Mesendoderm (in vitro differentiated cells): ENCODE results near the gene DGCR2.

ENCODE experiments used
- DNase-seq: peaks from one replicate; pipeline ENCODE4 v3.0.0; 2013
- H2AK5ac ChIP-seq: 2 replicates; pipeline ENCODE4 v1.6.1; 2013; ENCODE audit warnings: low read length, inconsistent platforms
- H2BK120ac ChIP-seq: 2 replicates; pipeline ENCODE4 v1.6.1; 2013; ENCODE audit warnings: low read depth, mild to moderate bottlenecking, low read length, moderate library complexity, mixed read lengths
- H2BK15ac ChIP-seq: replicated peaks from 2 replicates; pipeline ENCODE4 v1.6.1; 2013; ENCODE audit warnings: low read depth, mild to moderate bottlenecking, moderate library complexity
- H2BK5ac ChIP-seq: 2 replicates; pipeline ENCODE4 v1.6.1; 2013; ENCODE audit warnings: low read length, inconsistent platforms
- H3K18ac ChIP-seq: 2 replicates; pipeline ENCODE4 v1.6.1; 2013; ENCODE audit warnings: mild to moderate bottlenecking, low read length, mixed read lengths
- H3K23ac ChIP-seq: one replicate; pipeline ENCODE4 v1.6.1; 2013; ENCODE audit warnings: low read length
- H3K27ac ChIP-seq: 2 replicates; pipeline ENCODE4 v1.5.1; 2013; ENCODE audit warnings: low read depth, mild to moderate bottlenecking, inconsistent platforms, low read length, moderate library complexity
- H3K27me3 ChIP-seq: 2 replicates; pipeline ENCODE4 v1.6.1; 2013; ENCODE audit warnings: low read length, control low read depth, mild to moderate bottlenecking, inconsistent platforms; ENCODE audit not compliant: insufficient read depth, poor library complexity
- H3K36me3 ChIP-seq: 2 replicates; pipeline ENCODE4 v1.6.1; 2013; ENCODE audit warnings: low read length, inconsistent platforms; ENCODE audit not compliant: control insufficient read depth, insufficient read depth
- H3K4ac ChIP-seq: one replicate; pipeline ENCODE4 v1.6.1; 2013; ENCODE audit warnings: low read depth, mild to moderate bottlenecking, low read length, moderate library complexity
- H3K4me1 ChIP-seq: 2 replicates; pipeline ENCODE4 v1.6.1; 2013; ENCODE audit warnings: low read depth, low read length, inconsistent platforms; ENCODE audit not compliant: control insufficient read depth
- H3K4me2 ChIP-seq: 2 replicates; pipeline ENCODE4 v1.6.1; 2013; ENCODE audit warnings: low read length
- H3K4me3 ChIP-seq: 2 replicates; pipeline ENCODE4 v1.5.1; 2013; ENCODE audit warnings: mild to moderate bottlenecking, low read length
- H3K56ac ChIP-seq: one replicate; pipeline ENCODE4 v1.6.1; 2013; ENCODE audit warnings: low read length
- H3K79me1 ChIP-seq: 2 replicates; pipeline ENCODE4 v1.6.1; 2013; ENCODE audit warnings: low read length, inconsistent platforms
- H3K79me2 ChIP-seq: 2 replicates; pipeline ENCODE4 v1.6.1; 2013; ENCODE audit warnings: mild to moderate bottlenecking, low read length; ENCODE audit not compliant: control insufficient read depth, insufficient read depth
- H3K9ac ChIP-seq: 2 replicates; pipeline ENCODE4 v1.6.1; 2013; ENCODE audit warnings: low read length, inconsistent platforms
- H4K5ac ChIP-seq: one replicate; pipeline ENCODE4 v1.6.1; 2013; ENCODE audit warnings: low read length
- H4K8ac ChIP-seq: one replicate; pipeline ENCODE4 v1.6.1; 2013; ENCODE audit warnings: low read depth, mild to moderate bottlenecking, control low read depth, low read length, moderate library complexity
- WGBS: extraction: QIAGEN DNeasy Blood & Tissue Kit; methylation state at CpG from one replicate; pipeline ENCODE4 v1.1.7; 2013; ENCODE audit warnings: low lambda C conversion rate, missing lambda C conversion rate; ENCODE audit not compliant: insufficient coverage; ENCODE audit errors: extremely low coverage; 5-methylcytosine and 5-hydroxymethylcytosine counted together

DGCR2 gene

DNA sequence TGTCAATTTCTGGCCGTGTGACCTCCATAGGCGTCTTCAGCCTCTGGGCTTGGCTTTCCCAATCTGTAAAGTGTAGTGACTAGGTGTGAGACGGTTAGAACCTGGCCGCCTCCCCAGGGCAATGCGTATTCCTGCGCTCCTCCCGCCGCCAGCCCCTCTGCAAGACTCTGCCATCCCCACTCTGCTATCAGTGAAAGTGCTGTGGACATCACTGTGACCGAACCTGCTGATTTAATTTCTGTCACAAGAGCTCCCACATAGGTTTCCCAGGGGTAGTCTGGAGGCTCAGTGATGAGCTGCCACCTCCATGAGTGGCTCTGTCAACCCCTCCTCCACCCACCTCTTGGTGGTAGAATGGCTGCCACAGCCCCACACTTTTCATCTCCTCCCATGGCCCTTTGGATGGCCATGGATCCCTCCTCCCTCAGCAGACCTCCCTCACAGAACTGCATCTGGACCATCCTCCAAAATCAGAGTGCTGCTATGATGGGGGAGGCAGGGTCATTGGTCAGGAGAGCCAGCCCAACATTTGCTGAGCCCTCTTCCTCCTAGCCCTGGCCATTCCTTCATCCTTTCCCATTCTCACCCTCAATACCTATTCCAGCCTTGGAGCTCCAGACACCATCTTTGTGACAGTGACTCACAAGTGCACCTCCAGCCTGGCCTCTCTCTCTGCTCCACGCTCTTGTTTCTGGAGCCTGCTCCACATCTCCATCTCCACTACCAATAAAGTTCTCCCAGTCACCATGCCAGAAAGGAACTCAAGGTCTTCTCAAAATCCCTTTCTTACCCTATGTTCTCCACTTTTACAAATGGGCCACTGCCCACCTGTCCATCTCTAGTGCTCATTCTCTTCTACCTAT lies 29.3 kb upstream of the DGCR2 start:
- Histone ChIP-seq H3K56ac (no peak overlapping the region), H3K18ac (no peak overlapping the region)

DNA sequence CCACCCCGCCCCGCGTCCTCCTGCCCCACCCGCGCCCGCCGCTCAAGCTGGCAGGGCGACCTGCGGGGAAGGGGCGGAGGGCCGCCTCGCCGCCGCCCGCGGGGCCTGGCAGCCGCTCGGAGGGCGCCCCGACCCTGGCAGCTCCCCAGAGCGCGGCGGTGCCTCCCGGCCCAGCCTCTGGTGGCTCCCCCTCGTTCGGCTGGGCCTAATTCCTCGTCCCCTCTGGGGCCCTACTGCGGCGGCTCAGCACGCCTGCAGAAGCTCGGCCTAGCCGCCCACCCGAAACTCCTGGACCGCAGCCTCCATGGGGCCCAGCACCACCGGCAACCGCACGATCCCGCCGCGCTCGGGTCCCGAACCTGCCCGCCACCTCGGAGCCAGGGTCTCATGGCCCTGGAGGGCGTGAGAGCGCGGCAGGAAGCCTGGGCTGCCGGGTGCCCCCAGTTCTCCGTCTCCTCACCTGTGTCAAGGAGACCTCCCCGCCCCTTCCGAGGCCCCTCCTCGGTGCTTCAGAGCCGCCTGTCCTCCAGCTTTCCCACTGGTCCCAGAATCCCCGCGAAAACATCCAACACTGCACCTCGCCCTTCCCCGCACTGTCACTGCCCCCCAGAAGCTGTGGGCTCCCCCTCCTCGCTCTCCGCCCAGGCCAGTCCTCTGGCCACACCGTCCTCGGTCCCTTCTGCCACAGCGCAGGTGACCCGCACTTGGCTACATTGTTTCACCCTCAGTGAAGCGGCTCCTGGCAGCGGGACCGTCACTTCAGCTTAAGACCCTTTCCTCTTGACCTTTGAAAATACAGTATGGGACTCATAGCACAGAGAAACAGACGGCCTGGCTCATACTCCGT lies 28.5 kb upstream of the DGCR2 start:
- peaks cover 45% of the 10 kb centered on the region for H3K27me3 ChIP-seq
- H4K5ac ChIP-seq = no peak overlapping the region
- H3K4me1 ChIP-seq = no peaks in the 10 kb centered on the region

More for the DNA sequence above, 29.3 kb upstream of the DGCR2 start:
- Histone ChIP-seq H4K8ac (no peak overlapping the region), H3K79me2 (no peaks in the 10 kb centered on the region), H4K5ac (no peak overlapping the region), H3K23ac (peak overlapping the region; percentile 80), H3K4me3 (no peak overlapping the region), H2BK5ac (no peak overlapping the region), H3K27me3 (peaks cover 45% of the 10 kb centered on the region), H2BK15ac (no peak overlapping the region), H3K9ac (no peak overlapping the region), H3K36me3 (no peaks in the 10 kb centered on the region), H2BK120ac (no peak overlapping the region), H2AK5ac (no peak overlapping the region), H3K4ac (no peak overlapping the region), H3K4me1 (no peaks in the 10 kb centered on the region), H3K4me2 (no peak overlapping the region), H3K27ac (no peak overlapping the region), H3K79me1 (no peaks in the 10 kb centered on the region)
- DNase-seq = no peak
- no CpG with 5 or more reads among the region's 10 CpGs for WGBS

DNA sequence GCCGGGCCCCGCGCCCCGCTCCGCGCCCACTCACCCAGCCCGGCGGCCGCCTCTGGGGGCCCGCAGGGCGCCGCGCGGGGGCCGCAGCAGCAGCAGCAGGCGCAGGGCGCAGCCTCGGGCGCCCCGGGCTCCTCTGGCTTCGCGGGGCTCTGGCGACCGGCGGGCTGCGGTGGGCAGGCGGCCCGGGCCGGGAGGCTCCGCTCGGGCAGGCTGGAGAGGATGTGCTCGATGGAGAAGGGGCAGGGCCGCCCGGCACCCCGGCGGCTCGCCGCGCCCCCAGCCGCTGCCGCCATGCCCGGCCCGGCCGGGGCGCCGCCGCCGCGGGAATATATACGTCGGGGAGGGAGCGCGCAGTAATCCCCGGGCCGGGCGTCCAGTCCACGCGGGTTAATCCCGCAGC lies 27.8 kb upstream of the DGCR2 start, which contains the start of gene GSC2:
GSC2 (minus strand) TSS at position 302 of the 400 bp plus-strand sequence; CDS start at position 293, 9 bp downstream.
- H3K36me3 ChIP-seq = no peaks in the 10 kb centered on the region
- peak within 1 kb of the TSS; percentile 36 for H3K4me2 ChIP-seq
- no peak within 1 kb of the TSS for H2BK5ac ChIP-seq
- H3K18ac ChIP-seq = no peak within 1 kb of the TSS
- H2BK15ac ChIP-seq = no peak within 1 kb of the TSS
- H3K27me3 ChIP-seq = peaks cover 45% of the 10 kb centered on the region
- H3K4ac ChIP-seq = no peak within 1 kb of the TSS
- no peaks in the 10 kb centered on the region for H3K79me1 ChIP-seq
- H3K4me3 ChIP-seq = no peak within 1 kb of the TSS
- no peak for DNase-seq
- H3K27ac ChIP-seq = no peak within 1 kb of the TSS
- H2AK5ac ChIP-seq = no peak within 1 kb of the TSS
- peak within 1 kb of the TSS; percentile 56 for H3K56ac ChIP-seq
- H4K8ac ChIP-seq = no peak within 1 kb of the TSS
- H3K23ac ChIP-seq = peak within 1 kb of the TSS; percentile 45
- no CpG with 5 or more reads among the region's 59 CpGs for WGBS
- H4K5ac ChIP-seq = no peak within 1 kb of the TSS
- H3K4me1 ChIP-seq = no peaks in the 10 kb centered on the region
- no peak within 1 kb of the TSS for H2BK120ac ChIP-seq
- no peak within 1 kb of the TSS for H3K9ac ChIP-seq
- no peaks in the 10 kb centered on the region for H3K79me2 ChIP-seq

More for the DNA sequence above, 28.5 kb upstream of the DGCR2 start:
- Histone ChIP-seq H2BK120ac (no peak overlapping the region), H3K79me1 (no peaks in the 10 kb centered on the region), H3K18ac (no peak overlapping the region), H3K23ac (no peak overlapping the region), H3K4ac (no peak overlapping the region), H3K4me2 (no peak overlapping the region), H3K79me2 (no peaks in the 10 kb centered on the region), H3K27ac (no peak overlapping the region), H2BK5ac (no peak overlapping the region), H3K56ac (no peak overlapping the region), H2AK5ac (no peak overlapping the region), H2BK15ac (no peak overlapping the region), H3K36me3 (no peaks in the 10 kb centered on the region), H4K8ac (no peak overlapping the region), H3K9ac (no peak overlapping the region), H3K4me3 (no peak overlapping the region)
- no peak for DNase-seq
- no CpG with 5 or more reads among the region's 68 CpGs for WGBS

DNA sequence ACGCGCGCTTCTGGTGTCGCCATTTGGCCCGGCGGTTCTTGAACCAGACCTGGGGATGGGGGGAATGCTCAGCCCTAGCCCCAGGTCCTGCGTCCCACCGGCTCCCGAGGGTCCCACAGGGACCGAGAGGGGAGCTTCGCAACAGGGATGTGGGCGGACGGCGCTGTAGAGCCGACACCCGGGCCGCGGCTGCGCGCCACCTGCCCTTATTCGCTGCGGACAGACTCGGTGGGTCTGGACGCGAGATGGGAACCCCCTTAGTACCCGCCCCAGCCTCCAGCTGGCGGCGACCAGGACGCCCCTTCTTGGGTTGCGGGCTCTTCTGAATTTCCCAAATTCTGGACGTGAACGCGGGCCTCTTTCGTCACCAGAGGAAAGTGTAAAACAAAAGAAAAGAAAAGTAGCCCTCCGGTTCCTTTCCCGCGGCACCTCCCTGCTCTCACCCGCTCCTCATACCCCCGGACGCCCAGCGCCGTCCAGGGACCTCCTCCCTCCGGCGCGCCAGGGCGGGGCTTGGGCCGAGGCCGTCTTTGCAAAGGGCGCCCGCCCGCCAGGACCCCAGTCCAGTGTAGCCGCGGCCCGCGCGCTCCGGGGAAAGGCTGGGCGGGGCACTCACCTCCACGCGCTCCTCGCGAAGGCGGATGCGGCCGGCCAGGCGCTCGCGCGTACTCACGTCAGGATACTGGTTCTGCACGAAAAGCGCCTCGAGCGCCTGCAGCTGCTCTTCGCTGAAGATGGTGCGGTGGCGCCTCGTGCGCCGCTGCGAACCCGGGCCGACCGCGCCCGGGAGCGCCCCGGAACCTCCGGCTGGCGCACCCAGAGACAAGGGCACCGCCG lies 27.1 kb upstream of the DGCR2 start:
- Histone ChIP-seq H3K23ac (no peak overlapping the region), H3K79me2 (peaks cover under 1% of the 10 kb centered on the region), H3K4me3 (no peak overlapping the region), H3K27ac (no peak overlapping the region), H3K18ac (no peak overlapping the region), H2BK5ac (no peak overlapping the region), H4K5ac (no peak overlapping the region), H2BK15ac (no peak overlapping the region), H2AK5ac (no peak overlapping the region), H3K36me3 (no peaks in the 10 kb centered on the region), H3K9ac (no peak overlapping the region), H3K79me1 (peaks cover under 1% of the 10 kb centered on the region), H4K8ac (no peak overlapping the region), H3K27me3 (peaks cover 45% of the 10 kb centered on the region), H2BK120ac (no peak overlapping the region), H3K4me2 (peak overlapping the region; percentile 36), H3K4ac (no peak overlapping the region), H3K56ac (peak overlapping the region; percentile 56), H3K4me1 (no peaks in the 10 kb centered on the region)
- WGBS = no CpG with 5 or more reads among the region's 92 CpGs
- peak; percentile 31 for DNase-seq

DNA sequence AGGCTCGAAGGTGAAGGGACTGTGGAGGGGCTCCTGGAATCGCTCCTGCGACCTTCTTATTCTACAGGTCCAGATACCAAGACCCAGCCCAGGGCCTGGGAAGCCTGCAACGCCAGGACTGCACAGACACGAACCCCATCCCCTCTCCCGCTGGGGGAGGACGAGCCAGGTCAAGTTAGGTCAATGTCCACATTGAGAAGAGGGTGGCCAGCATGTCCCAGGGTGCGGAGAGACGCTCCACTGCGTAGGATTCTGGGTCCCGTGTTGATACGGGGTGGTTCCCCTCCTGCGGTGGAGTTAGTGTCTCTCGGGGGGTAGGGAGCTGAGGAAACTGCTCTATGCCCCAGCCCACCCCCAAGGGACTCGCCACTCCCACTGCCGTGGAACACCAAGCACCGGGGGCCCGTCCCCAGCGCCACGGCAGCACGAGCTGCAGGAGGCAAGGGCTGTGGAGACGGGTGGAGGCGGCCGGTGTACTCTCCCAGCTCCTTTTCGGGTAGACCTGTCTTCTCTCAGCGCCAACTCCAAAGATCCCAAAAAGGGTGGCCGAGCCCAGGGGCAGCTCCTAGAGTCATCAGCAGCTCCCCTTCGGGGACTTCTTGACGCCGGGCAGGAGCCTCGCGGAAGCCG lies 26.3 kb upstream of the DGCR2 start:
- no CpG with 5 or more reads among the region's 33 CpGs for WGBS
- Histone ChIP-seq H2BK5ac (no peak overlapping the region), H3K4ac (no peak overlapping the region), H4K5ac (no peak overlapping the region), H3K56ac (no peak overlapping the region), H3K4me2 (no peak overlapping the region), H3K79me2 (peaks cover 8% of the 10 kb centered on the region), H3K4me3 (no peak overlapping the region), H3K27ac (no peak overlapping the region), H3K36me3 (no peaks in the 10 kb centered on the region), H3K27me3 (peaks cover 45% of the 10 kb centered on the region), H4K8ac (no peak overlapping the region), H3K18ac (no peak overlapping the region), H2BK120ac (no peak overlapping the region), H2AK5ac (no peak overlapping the region), H3K9ac (no peak overlapping the region), H3K4me1 (no peaks in the 10 kb centered on the region), H2BK15ac (no peak overlapping the region), H3K23ac (no peak overlapping the region), H3K79me1 (peaks cover 7% of the 10 kb centered on the region)
- no peak for DNase-seq
